K562 (cell line): ENCODE data around the gene PARD3. TPM values are rescaled to one million over a fixed set of nuclear protein-coding genes. Genes with fewer than 3 reads are reported as not detected.

ENCODE experiments used
- ATAC-seq: fragments of 200-7000 bp; cut with Tn5 transposase; 3 replicates; pipeline ENCODE4 v1.9.1; 2020; ENCODE audit warnings: moderate library complexity
- BruUV-seq: library from RNA; stranded (reverse); fragments of 400-500 nt; replicated peaks from 2 replicates; lab custom pipeline; 2021; lab: Mats Ljungman, UMichigan
- CTCF ChIA-PET: fragments of 300-600 bp; formaldehyde crosslinking; extraction: SDS; loops from one replicate; lab custom pipeline; 2021; ENCODE audit warnings: low intra/inter-chr PET ratio; lab: Yijun Ruan, JAX
- POLR2A ChIA-PET: fragments of 300-600, 350-650 bp; sonication (Branson Sonifier 250); formaldehyde crosslinking; extraction: SDS; loops from one replicate; lab custom pipeline; 2021; ENCODE audit warnings: antibody characterized with exemption, inconsistent platforms; lab: Yijun Ruan, JAX
- DNase-seq, 4 experiments: peaks; one replicate each; pipeline versions ENCODE4 v3.0.0 to v3.0.0-alpha.2; 2011 to 2018; ENCODE audit warnings: low spot score in 3 of 4, mixed read lengths in 3 of 4; ENCODE audit errors: extremely low read depth in 1 of 4
- FAIRE-seq: peaks from 2 replicates; lab custom pipeline; 2011; peaks lifted over from hg19 to GRCh38; lab: Jason Lieb, UNC
- H2AFZ ChIP-seq: 2 replicates; pipeline ENCODE4 v1.6.0; 2011; ENCODE audit warnings: low read depth, low read length, control low read depth, inconsistent platforms
- H3K27ac ChIP-seq: fragments of 200-600 bp; 3 replicates; pipeline ENCODE4 v1.8.0; 2011; ENCODE audit warnings: low read depth, mild to moderate bottlenecking, control low read depth, inconsistent platforms, low read length, moderate library complexity, mixed read lengths; ENCODE audit errors: extremely low read depth
- H3K27me3 ChIP-seq, 2 experiments: fragments of 300-600 bp in 1 of 2; 2 replicates in 1 of 2; 3 replicates in 1 of 2; pipeline versions ENCODE4 v1.6.0 to v1.8.0; 2011; ENCODE audit warnings: inconsistent platforms in 2 of 2, low read length in 2 of 2, mild to moderate bottlenecking in 1 of 2, mixed read lengths in 1 of 2, moderate library complexity in 1 of 2; ENCODE audit not compliant: control insufficient read depth in 2 of 2, insufficient read depth in 2 of 2
- H3K36me3 ChIP-seq: fragments of 300-600 bp; 3 replicates; pipeline ENCODE4 v1.8.0; 2011; ENCODE audit warnings: mild to moderate bottlenecking, low read length, inconsistent platforms; ENCODE audit not compliant: control insufficient read depth, insufficient read depth
- H3K4me1 ChIP-seq, 2 experiments: fragments of 200-600 bp in 1 of 2; replicated peaks in 1 of 2; 2 replicates in 1 of 2; 3 replicates in 1 of 2; pipeline versions ENCODE4 v1.5.1 to v1.8.0; 2011; ENCODE audit warnings: inconsistent platforms in 2 of 2, low read length in 2 of 2, mild to moderate bottlenecking in 1 of 2, mixed read lengths in 1 of 2, moderate library complexity in 1 of 2; ENCODE audit not compliant: control insufficient read depth in 2 of 2, insufficient read depth in 2 of 2
- H3K4me2 ChIP-seq: 2 replicates; pipeline ENCODE4 v1.6.1; 2011; ENCODE audit warnings: low read length, control low read depth, inconsistent platforms, mixed read lengths; ENCODE audit not compliant: insufficient read depth
- H3K4me3 ChIP-seq: fragments of 200-600 bp; sonication (generic), shearing (Covaris generic); 2 replicates; pipeline ENCODE4 v1.5.1; 2016; ENCODE audit warnings: control low read depth, inconsistent platforms
- H3K79me2 ChIP-seq: fragments of 200-600 bp; 3 replicates; pipeline ENCODE4 v1.8.0; 2011; ENCODE audit warnings: low read length, inconsistent platforms; ENCODE audit not compliant: control insufficient read depth, insufficient read depth
- H3K9ac ChIP-seq, 2 experiments: 2 replicates each; pipeline versions ENCODE4 v1.6.0 to v1.6.1; 2011; ENCODE audit warnings: low read depth in 2 of 2, low read length in 2 of 2, control low read depth in 1 of 2, inconsistent platforms in 1 of 2, mild to moderate bottlenecking in 1 of 2, mixed read lengths in 1 of 2; ENCODE audit not compliant: insufficient read depth in 1 of 2
- H3K9me1 ChIP-seq: one replicate; pipeline ENCODE4 v1.6.0; 2011; ENCODE audit warnings: inconsistent platforms, mild to moderate bottlenecking, low read length, moderate library complexity; ENCODE audit not compliant: control insufficient read depth, insufficient read depth
- H3K9me3 ChIP-seq: replicated peaks from 2 replicates; pipeline ENCODE4 v1.5.1; 2011; ENCODE audit warnings: low read depth, low read length, inconsistent platforms; ENCODE audit not compliant: control insufficient read depth, insufficient read depth
- H4K20me1 ChIP-seq: replicated peaks from 2 replicates; pipeline ENCODE4 v1.6.1; 2011; ENCODE audit warnings: low read length, inconsistent platforms, mixed read lengths; ENCODE audit not compliant: control insufficient read depth, insufficient read depth
- CHD1 ChIP-seq: fragments of 200-600 bp; sonication (generic); IDR thresholded peaks from one replicate; pipeline ENCODE4 v1.6.1; 2012; ENCODE audit warnings: mild to moderate bottlenecking, moderate library complexity, low read length, inconsistent platforms
- EP400 ChIP-seq: fragments of 450-650 bp; IDR thresholded peaks from 2 replicates; pipeline ENCODE4 v1.6.1; 2017; ENCODE audit warnings: antibody characterized with exemption, mild to moderate bottlenecking, moderate library complexity
- MEF2A ChIP-seq: IDR thresholded peaks from 2 replicates; pipeline ENCODE4 v1.6.1; 2011; ENCODE audit warnings: low read depth, mild to moderate bottlenecking, low read length, moderate library complexity; ENCODE audit not compliant: control insufficient read depth
- NCOA2 ChIP-seq, 2 experiments: fragments of 450-650 bp; IDR thresholded peaks; 2 replicates each; pipeline ENCODE4 v1.6.1; 2018; ENCODE audit warnings: mild to moderate bottlenecking in 2 of 2, moderate library complexity in 1 of 2; ENCODE audit not compliant: partially characterized antibody in 2 of 2
- WGBS: fragments of 100-300 bp; shearing (Covaris generic); methylation state at CpG from one replicate; pipeline ENCODE4 v1.1.6; 2016; ENCODE audit warnings: low coverage, mixed read lengths; ENCODE audit not compliant: insufficient coverage; ENCODE audit errors: missing lambda C conversion rate; 5-methylcytosine and 5-hydroxymethylcytosine counted together
- in situ Hi-C: fragments of 300-500 bp; cut with MboI; formaldehyde crosslinking; loops from 4 replicates; pipeline ENCODE4 v1.15.0; 2018; ENCODE audit warnings: inconsistent platforms, mixed read lengths
- intact Hi-C: fragments of 100-400 bp; cut with micrococcal nuclease; formaldehyde crosslinking; loops from 2 replicates; pipeline ENCODE4 v1.14.2; 2022
- polyA plus RNA-seq, 8 experiments: library from polyadenylated mRNA; depleted of rRNA in 4 of 8; stranded (reverse) in 5 of 8; unstranded in 3 of 8; fragments of >200 nt; fragmentation: Nextera tagmentation in 2 of 8; fragmentation: Illumina TruSeq in 1 of 8; extraction: Ambion mirVana in 2 of 8; extraction: Trizol in 1 of 8; gene quantifications; 2 replicates each; pipeline versions ENCODE4 v1.2.1 to v1.2.3, GENCODE V29; 2011 to 2014; ENCODE audit warnings: inconsistent platforms in 1 of 8, missing spikeins in 1 of 8
- total RNA-seq, 7 experiments: library from RNA; depleted of rRNA in 6 of 7; stranded (reverse); fragments of >200 nt in 6 of 7; fragmentation: Illumina TruSeq in 2 of 7; extraction: Trizol in 2 of 7; gene quantifications; 2 replicates each; pipeline versions ENCODE4 v1.2.1 to v1.2.3, GENCODE V29; 2011 to 2021; ENCODE audit warnings: low replicate concordance in 1 of 7
- TF ChIP-seq, protein P1 (sequence below): fragments of 450-650 bp; formaldehyde crosslinking; IDR thresholded peaks from 2 replicates; pipeline ENCODE4 v1.4.0; 2022; ENCODE audit warnings: missing genetic modification characterization
- TF ChIP-seq, protein P2 (sequence below): fragments of 250-450 bp; sonication (Bioruptor Pico); IDR thresholded peaks from 2 replicates; pipeline ENCODE4 v1.5.0; 2021; ENCODE audit warnings: mild to moderate bottlenecking, moderate library complexity
- TF ChIP-seq, protein P3 (sequence below): fragments of 250-450 bp; sonication (Bioruptor Pico); IDR thresholded peaks from 2 replicates; pipeline ENCODE4 v1.4.0; 2020; ENCODE audit warnings: borderline replicate concordance

PARD3 gene
- total and polyA plus RNA-seq, 9 of the 15 experiments (the other 6 are each of a cell fraction or from before 2014, with no cell fraction given) = 2.7 to 11.7 (median 7.7) TPM

- CTCF ChIA-PET = no interaction called here
- no peak for DNase-seq
- intact Hi-C loops = no loop called here
- Histone ChIP-seq H3K36me3 (no peaks in the 10 kb centered on the region), H3K4me3 (no peak overlapping the region), H2AFZ (no peak overlapping the region), H3K4me1 (no peaks in the 10 kb centered on the region), H4K20me1 (no peaks in the 10 kb centered on the region; the same call in 1 of the 2 replicates)
- in situ Hi-C loops = no loop called here
- TF ChIP-seq CHD1 (no peak), NCOA2 (IDR thresholded peaks at IDR 0.05; ENCODE audit: partially characterized antibody in 2 of 2) (no peak), MEF2A (no peak), EP400 (no peak)
- TF ChIP-seq, protein P1, sequence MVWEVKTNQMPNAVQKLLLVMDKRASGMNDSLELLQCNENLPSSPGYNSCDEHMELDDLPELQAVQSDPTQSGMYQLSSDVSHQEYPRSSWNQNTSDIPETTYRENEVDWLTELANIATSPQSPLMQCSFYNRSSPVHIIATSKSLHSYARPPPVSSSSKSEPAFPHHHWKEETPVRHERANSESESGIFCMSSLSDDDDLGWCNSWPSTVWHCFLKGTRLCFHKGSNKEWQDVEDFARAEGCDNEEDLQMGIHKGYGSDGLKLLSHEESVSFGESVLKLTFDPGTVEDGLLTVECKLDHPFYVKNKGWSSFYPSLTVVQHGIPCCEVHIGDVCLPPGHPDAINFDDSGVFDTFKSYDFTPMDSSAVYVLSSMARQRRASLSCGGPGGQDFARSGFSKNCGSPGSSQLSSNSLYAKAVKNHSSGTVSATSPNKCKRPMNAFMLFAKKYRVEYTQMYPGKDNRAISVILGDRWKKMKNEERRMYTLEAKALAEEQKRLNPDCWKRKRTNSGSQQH = no peak
- TF ChIP-seq, protein P2, sequence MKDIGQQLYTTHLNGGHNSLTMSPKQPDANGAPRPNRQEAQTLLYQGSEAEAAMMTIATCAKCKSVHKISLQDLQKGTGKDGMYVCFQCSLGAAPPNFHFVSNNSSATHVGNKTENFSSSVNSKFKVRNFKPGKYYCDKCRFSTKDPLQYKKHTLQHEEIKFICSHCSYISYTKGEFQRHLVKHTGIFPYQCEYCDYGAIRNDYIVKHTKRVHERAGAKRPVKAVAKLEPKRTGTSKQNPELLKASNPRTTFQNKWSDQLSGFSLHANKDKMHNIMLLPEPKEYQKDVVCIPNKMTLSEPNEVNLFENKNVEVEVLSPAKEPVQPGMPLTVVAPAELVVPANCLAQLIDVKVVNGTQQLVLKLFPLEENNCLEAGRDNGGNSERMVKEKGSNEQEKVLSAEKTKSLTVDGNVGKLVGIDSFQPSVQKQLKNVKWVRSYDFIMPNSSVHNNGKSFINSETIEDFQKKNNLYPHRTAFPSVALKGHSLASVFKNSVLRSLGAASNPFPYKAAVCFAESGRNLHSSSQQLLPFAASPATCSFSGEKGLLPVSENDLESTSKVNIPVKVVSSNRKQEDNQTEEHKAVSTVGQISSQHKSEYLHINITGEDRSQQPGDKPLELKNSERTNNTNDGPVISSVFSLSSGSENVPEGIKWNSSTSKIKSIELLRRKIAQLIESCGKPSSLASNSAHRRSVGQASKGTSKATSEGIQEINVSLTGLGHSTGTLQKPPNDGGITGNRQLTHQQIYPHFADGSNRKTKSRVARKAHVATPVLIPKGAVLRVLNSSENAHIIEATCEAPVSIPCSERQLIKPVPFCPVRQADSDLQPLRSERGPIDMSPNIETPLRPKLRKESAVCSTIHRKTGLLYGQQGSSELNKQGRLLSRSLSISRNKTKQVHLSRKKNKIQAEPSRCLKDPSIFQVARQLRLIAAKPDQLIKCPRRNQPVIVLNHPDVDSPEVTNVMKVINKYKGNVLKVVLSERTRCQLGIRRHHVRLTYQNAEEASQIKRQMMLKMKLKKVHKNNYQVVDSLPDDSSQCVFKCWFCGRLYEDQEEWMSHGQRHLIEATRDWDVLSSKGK (CRISPR knock-in tag) = no peak
- TF ChIP-seq, protein P3, sequence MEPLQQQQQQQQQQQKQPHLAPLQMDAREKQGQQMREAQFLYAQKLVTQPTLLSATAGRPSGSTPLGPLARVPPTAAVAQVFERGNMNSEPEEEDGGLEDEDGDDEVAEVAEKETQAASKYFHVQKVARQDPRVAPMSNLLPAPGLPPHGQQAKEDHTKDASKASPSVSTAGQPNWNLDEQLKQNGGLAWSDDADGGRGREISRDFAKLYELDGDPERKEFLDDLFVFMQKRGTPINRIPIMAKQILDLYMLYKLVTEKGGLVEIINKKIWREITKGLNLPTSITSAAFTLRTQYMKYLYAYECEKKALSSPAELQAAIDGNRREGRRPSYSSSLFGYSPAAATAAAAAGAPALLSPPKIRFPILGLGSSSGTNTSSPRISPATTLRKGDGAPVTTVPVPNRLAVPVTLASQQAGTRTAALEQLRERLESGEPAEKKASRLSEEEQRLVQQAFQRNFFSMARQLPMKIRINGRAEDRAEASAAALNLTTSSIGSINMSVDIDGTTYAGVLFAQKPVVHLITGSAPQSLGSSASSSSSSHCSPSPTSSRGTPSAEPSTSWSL (CRISPR knock-in tag) = no peak
- TF ChIP-seq, all 486 proteins: peak for 0
- BruUV-seq = no TSS peak
- Histone ChIP-seq H3K27ac (no peak overlapping the region), H3K27me3 (no peaks in the 10 kb centered on the region; a peak in 3 of 5 replicates), H3K9me3 (no peaks in the 10 kb centered on the region), H3K9ac (no peak overlapping the region), H3K4me2 (no peak overlapping the region), H3K9me1 (no peaks in the 10 kb centered on the region), H3K79me2 (no peaks in the 10 kb centered on the region)
- POLR2A ChIA-PET = interaction anchor here (1.7 kb wide), 1 partner anchor 9 kb away, joined by 8 read pairs; no protein-coding TSS in a partner anchor
- ATAC-seq (no peak), FAIRE-seq (no peak)
- 0% methylated on average over 5 of the region's 5 CpGs for WGBS
Observed at GRCh38 chr10:34192646-34193045, 622.5 kb downstream of the PARD3 start.
